Renal cortex interstitium (tissue), 11 donors: ENCODE measurements around the gene TACSTD2. TPM values are rescaled to one million over a fixed set of nuclear protein-coding genes. Genes with fewer than 3 reads are reported as not detected.
"Not testable (repeated sequence)": the region's sequence is repeated elsewhere in the genome, so short reads cannot be mapped to it uniquely, and the experiment has no call there.

ENCODE experiments used
- DNase-seq, 11 donors: peaks; one replicate each; pipeline ENCODE4 v3.0.0-alpha.2; 2013; ENCODE audit warnings: low read depth in 9 of 11, low spot score in 4 of 11; ENCODE audit errors: extremely low read depth in 1 of 11
- polyA plus RNA-seq, 3 donors: library from polyadenylated mRNA; unstranded; fragments of 120-200 nt; gene quantifications; one replicate each; pipeline ENCODE4 v1.2.1, GENCODE V29; 2013; ENCODE audit not compliant: insufficient read length in 3 of 3

Gene TACSTD2
- polyA plus RNA-seq, 3 donors, result 19.1 to 48.9 (median 25.9) TPM

DNA sequence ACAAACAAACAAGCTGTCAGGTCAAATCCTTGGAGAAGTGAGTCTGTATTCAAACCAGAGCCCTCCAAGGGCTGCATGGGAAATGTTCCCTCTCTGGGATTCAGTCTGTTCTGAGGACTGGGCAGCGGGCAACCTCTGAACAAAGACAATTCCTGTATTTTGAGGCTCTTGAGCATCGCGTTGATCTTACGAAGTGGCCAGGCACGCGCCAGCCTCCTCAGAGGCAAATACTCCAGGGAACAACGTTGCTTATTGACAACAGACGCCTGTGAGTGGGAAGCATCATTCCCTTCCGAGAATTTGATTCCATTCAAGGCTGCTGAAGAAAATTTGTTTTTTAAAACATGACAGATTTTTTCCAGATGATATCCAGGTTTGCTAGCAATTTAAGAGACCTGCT, 20.0 kb upstream of the TACSTD2 start:
- no peak for DNase-seq

DNA sequence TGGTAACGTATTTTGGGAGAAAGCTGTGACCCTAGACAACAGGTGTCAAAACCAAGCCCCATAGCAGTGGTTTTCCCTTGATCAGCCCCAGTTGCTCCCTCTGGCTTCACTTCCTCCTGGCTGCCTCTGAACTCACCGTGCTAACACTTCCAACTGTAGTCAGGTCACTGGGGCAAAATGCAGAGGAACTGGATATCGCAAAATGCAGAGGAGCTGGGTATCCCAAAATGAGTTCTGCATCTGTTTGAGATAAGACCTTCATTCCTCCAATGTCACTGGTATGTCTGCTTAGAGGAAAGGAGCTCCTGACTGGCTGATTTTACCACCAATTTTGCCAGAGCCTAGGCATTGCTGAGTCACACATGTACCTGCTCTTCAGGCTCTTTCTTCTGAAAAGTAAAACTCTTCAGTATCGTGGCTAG, 19.6 kb upstream of the TACSTD2 start:
- DNase-seq, result no peak

DNA sequence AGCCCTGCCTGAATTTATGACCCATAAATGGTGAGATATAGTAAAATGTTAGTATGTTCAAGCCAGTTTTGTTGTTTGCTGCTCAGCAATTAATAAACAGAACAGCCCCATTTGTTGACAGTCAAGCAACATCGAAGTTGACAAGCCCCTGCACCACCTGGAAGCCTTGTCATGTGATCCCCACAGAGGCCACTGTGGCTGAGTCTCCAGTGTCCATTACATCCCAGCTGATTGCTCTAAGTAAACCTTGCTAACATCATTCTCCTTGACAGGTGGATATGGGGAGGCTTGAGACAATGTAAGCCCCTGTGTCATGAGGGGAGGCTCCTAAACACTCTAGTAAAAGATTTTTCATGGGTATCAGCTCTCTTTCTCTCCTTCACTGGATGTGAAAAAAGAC, 17.5 kb upstream of the TACSTD2 start:
- DNase-seq, result no peak

DNA sequence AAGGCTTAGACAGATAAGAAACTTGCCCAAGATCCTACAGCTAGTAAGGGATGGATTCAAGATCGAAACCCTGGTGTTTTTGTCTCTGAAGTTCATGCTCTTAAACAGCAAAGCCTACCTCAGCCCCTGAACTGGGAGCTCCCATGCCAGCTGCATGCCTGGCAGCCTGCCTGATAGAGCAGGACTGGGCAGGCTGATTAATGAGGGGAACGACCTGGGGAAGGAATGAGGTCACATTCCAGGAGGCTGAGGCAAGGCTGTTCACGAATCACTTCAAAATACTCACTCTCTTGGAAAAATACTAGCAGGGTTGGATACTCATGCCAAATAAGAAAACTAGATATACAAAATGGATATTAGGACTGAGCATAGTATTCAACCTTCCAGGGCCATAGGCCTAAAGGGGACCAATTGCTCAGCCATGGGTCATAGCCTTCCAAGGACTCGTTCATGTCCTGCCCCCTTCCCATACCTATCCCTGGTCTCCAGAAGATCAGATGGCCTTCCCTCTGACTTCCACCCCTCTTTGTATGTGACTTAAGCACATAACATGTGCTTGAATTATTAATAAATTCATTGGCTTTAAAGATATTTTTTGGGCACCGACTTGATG, 15.6 kb upstream of the TACSTD2 start:
- DNase-seq, result peak in 6 of 11 donors; percentile 54 to 87 (median 77)

DNA sequence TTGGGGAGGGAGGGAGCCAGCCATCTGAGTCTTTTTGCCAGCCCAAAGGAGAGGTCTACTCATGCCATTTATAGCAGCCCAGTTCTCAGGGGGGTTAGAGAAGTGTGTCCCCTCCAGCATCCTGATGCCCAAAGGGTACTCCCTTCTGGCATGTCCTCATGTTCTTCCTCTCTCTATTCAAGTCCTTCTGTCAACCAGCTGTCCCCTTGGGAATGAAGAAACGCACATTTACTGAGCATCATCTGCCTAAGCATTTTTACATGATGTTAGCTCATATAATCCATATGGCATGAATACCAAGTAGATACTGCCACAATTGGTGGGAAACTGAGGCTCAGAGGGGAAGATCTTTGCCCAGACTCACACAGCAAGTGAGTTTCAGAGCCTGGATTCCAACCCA, 14.8 kb upstream of the TACSTD2 start:
- no peak for DNase-seq

DNA sequence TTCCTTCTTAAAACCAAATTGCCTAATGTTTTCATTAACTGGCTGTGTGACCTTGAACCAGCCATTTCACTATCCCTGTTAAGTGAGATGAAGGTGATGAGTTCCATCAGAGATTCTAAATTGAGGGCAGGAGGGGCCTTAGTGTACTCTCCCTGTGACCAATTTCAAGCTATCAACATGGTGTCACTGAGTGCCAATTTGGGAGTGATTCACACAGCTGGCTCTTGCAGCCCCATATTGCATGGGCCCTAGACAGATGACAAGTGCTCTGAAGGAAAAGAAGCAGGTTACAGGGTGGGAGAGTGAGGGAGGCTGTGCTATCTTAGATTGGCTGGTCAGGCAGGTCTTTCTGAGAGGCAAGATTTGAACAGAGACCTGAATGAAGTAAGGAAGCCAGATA, 13.0 kb upstream of the TACSTD2 start:
- DNase-seq, result no peak

DNA sequence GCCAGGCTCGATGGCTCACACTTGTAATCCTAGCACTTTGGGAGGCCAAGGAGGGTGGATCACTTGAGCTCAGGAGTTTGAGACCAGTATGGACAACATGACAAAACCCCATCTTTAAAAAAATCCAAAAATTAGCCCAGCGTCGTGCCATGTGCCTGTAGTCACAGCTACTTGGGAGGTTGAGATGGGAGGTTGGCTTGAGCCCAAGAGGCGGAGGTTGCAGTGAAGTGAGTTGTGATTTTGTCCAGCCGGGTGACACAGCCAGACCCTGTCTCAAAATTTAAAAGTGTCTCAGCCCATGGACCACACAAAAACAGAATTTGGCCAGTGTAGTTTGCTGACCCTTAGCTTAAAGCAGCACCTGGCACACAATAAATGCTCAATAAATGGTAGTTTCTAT, 11.3 kb upstream of the TACSTD2 start:
- DNase-seq, result no peak

DNA sequence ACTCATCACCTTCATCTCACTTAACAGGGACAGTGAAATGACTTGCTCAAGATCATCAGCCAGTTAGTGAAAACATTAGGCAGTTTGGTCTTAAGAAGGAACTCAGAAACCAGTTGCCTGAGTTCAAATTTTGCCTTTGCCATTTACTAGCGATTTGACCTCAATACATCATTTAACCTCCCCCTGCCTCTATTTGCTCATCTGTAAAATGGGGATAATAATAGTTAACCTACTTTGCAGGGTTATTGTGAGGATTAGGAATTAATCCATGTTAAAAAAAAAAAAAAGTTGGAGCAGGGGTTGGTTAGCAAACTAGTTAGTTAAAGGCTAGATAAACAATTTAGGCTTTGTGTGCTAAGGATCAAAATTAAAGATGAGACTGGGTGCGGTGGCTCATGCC, 10.6 kb upstream of the TACSTD2 start:
- DNase-seq, result no peak

DNA sequence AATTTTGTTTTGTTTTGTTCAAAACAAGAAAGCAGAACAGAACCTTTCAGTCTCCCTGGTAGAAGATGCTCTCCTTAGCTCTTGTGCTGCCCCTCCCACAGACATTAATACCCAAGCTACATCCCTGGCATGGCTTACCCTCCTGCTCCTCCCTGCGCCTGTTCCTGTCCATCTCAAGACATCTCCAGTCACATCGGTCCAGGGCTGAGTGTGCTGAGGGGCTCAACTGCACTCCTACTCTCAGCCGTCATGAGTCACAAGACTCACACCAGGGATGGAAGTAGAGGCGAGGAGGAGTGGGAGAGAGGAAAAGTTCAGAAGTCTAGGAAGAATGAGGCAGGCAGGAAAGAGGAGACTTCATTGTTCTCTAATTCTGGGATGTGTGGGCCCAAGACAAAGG, 9.2 kb upstream of the TACSTD2 start:
- no peak for DNase-seq

DNA sequence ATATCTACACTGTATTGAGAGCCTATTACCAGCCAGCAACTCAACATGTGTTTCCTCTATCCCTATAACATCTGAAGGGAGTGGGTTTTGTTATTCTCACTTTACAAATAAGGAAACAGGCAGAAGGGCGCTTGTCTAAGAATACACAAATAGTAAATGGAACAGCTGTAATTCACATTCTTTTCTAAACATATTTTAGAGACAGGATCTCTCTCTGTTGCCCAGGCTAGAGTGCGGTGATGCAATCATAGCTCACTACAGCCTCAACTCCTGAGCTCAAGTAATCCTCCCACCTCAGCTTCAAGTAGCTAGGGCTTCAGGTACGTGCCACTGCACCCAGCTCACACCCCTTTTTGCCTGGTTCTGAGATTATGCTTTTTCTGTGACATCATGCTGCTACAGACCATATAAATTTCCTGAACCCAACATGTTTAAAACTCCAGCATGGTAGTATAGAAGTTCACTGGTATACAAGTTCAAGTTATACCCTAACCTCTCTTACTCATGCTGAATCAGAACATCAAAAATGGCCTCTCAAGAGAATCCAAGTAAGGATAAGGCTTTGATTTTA, 8.6 kb upstream of the TACSTD2 start:
- no peak for DNase-seq

DNA sequence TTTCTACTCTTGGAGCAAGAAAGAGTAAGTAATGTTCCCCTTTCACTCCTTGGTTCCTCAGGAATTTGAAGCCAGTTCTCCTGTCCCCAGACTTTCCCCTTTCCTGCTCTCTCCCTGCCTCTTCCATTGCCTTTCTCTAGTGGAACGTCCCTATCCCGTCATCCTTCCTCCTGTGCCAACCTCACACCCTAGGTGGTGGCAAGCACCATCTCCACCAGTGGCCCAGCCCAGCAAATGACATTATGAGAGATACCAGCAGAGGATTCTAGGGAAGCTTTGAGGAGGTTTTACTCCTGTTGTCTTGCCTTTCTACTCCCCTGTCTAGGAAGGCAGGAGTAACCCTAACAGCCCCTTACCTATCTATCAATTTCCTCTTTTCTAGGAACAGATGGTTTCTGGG, 8.1 kb upstream of the TACSTD2 start:
- DNase-seq, result no peak

DNA sequence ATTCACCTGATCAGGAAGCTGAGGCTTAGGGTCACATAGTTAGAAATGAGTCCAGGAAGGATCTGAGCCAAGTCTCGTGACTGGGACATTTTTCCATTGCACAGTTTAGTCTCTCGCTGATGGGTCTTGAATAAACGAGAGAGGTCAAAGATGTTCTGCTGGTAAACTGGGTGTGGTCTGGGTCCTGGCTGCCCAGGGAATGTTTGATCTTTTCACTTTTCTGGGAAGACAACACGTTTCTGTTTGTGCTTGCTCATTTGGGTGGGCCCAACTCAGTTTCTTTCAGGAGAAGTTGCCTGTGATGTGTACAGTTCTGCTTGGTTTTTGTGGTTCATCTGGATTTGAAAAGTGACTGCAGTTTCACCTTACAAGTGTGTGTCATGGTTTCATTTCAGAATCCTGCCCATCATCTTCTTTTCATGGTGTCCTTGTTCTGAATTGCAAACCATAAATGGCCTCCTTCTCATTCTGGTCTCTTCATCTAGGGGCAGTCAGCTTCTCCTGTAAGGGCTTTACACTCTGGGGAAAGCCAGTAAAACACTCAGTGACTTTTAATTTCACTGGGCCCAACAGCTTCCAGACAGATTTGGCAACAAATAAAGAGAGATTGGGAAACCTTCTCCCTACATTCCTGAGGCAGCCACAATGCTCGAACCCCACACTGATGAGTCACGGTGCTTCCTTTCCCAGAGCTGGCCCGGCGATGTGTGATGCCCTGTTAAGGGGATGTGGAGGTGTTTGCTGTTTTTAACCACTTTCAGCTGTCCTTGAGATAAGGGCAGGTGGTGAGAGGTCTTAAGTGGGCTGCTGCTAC, 7.2 kb upstream of the TACSTD2 start:
- DNase-seq, result no peak

DNA sequence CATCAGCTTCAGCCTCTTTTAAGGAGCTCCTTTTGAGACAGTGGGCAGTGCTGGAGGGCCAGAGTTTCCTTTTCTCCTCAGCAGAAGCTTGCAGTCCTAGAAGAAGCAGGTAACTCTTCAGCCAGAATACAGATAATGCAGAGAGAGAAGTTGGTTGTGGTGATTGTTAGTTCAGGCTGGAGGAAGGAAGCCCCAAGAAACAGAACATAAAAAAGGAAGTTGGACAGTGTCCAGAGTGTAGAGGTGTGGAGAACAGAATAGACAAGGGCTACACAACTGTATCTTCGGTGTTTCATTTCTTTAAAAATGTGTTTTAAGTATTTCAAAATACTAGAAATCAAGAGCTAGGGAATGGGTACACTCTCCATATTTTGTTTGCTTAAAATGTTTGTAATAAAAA, 6.4 kb upstream of the TACSTD2 start:
- no peak for DNase-seq

DNA sequence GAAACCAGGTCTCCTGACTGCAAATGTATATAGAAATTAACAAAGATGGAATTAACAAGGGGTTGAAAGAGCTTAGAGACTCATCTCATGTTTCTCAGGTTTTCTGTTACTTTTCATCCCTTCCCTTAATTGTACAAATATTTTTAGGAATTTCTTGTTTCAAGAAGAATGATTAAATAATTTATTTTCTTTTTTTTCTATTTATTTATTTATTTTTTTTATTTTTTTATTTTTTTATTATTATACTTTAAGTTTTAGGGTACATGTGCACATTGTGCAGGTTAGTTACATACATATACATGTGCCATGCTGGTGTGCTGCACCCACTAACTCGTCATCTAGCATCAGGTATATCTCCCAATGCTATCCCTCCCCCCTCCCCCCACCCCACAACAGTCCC, 5.1 kb upstream of the TACSTD2 start:
- not testable (repeated sequence) for DNase-seq

DNA sequence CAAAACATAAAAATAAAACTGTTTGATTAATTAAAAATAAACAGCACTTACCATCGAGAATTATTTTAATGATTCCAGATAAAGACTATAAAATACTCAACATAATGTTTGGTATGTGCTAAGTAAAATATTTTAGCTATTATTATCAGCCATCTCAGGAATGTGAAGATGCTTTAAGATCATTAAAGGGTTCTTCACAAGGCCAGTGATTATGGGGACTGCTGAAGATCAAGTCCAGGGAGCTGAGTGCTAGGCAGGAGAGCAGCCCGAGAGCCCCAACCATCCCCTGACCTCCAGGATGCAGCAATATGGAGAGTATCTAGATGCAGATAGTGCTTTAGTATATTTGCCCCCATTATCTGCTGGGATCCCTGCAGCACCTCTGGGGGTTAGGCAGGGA, 4.6 kb upstream of the TACSTD2 start:
- no peak for DNase-seq

DNA sequence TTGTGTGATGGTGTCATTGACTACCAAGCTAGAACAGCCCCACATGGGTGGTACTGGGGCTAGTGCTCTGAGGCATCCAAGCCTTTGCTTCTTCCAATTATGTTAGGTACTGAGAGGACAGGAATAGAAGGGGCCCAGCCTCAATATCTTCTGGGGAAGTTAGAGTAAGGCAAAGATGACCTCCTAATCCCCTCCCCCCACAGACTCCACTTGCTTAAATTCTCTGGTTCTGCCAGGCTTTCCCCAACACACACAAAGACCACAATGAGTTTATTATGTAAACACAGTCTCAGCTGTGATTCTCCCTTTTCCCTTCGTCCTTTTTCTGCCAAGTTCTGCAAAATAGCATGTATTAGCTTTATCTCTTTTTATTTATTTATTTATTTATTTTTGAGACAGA, 3.1 kb upstream of the TACSTD2 start:
- DNase-seq, result no peak

DNA sequence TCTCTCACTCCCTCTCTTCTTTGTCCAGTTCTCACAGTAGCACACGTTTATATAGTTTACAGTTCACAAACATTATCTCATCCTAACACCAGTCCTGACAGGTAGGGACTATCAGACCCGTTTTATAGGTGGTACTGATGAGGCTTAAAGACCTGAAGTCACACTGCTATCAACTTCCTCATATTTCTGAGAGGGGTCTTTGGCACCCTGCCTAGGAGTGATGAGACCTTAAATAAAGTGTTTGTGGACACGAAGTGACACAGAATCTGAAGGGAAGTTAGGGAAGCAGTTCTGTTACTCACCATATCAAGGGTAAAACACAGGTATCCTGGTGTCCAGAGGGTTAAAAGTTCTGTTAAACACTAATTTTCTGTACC, 590 bp upstream of the TACSTD2 start:
- DNase-seq, result no peak

DNA sequence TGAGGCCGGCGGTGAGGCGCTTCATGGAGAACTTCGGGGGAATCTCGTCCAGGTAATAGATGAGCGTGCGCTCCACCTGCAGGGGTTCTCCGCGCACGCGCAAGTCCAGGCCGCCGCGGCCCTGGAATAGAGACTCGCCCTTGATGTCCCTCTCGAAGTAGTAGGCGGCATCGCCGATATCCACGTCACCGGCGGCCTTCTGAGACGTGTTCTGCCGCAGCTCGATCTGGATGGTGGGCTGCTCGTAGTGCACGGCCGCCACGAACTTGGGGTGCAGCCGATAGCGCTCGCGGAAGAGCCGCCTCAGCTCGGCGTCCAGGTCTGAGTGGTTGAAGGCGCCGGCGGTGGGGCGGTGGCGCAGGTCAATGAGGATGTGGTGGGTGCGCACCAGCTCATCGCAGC, 726 bp downstream of the TACSTD2 start:
- DNase-seq, result no peak

DNA sequence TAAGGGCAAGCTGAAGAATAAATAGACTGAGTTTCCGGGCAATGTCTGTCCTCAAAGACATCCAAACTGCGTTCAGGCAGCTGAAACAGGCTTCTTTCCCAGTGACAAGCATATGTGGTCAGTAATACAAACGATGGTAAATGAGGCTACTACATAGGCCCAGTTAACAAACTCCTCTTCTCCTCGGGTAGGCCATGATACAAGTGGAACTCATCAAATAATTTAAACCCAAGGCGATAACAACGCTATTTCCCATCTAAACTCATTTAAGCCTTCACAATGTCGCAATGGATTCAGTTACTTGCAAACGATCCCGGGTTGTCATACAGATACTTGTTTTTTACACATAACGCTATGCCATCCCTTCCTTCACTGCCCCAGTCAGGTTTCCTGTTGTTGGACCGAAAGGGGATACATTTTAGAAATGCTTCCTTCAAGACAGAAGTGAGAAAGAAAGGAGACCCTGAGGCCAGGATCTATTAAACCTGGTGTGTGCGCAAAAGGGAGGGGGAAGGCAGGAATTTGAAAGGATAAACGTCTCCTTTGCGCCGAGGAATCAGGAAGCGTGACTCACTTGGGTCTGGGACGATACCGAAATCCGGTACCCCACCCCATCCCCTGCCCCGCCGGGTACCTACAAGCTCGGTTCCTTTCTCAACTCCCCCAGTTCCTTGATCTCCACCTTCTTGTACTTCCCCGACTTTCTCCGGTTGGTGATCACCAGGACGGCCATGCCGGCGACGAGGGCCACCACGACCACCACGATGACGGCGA, 1.3 kb downstream of the TACSTD2 start:
- no peak for DNase-seq

DNA sequence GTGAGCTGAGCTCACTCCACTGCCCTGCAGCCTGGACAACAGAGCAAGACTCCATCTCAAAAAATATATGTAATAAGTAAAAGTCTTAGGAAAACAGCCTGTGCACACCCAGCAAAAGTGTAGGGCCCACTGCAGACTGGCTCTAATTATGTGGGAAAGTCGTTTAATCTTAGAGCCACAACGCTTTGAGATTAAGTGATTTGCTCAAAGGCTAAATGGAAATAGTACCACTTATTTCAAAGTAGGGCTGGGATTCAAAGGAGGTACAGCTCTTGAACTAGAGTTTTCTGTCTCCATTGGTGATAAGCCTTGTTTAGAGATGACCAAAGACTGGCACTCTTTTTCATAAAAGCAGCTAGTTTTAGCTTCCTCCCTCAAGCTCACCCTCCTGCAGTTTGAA, 2.2 kb downstream of the TACSTD2 start:
- no peak for DNase-seq
